ENCODE data around the gene TFCP2.

Gene TFCP2

GRCh38 chr12:51076236-51076930, 96.6 kb downstream of the TFCP2 start:
- Mint-ChIP-seq H3K9me3 (no peaks in the 10 kb centered on the region), H3K4me3 (peak overlapping the region; percentile 30), H3K36me3 (ENCODE audit: low read depth) (peaks cover 12% of the 10 kb centered on the region), H3K27me3 (ENCODE audit: low read depth) (no peaks in the 10 kb centered on the region), H3K27ac (peak overlapping the region; percentile 24), H3K4me1 (ENCODE audit: low read depth) (peaks cover 32% of the 10 kb centered on the region)
- peak; percentile 37 for DNase-seq (ENCODE audit: low spot score)

- Mint-ChIP-seq H3K36me3 (ENCODE audit: low read depth) (peaks cover 13% of the 10 kb centered on the region), H3K9me3 (no peaks in the 10 kb centered on the region), H3K4me3 (peak overlapping the region; percentile 33), H3K4me1 (ENCODE audit: low read depth) (peaks cover 29% of the 10 kb centered on the region), H3K27ac (no peak overlapping the region), H3K27me3 (ENCODE audit: low read depth) (no peaks in the 10 kb centered on the region)
- DNase-seq (ENCODE audit: low spot score): no peak
Measured at GRCh38 chr12:51075390-51075789, 97.5 kb downstream of the TFCP2 start.

GRCh38 chr12:51071663-51072062, 101.3 kb downstream of the TFCP2 start:
- Mint-ChIP-seq H3K27ac (no peak overlapping the region), H3K9me3 (no peaks in the 10 kb centered on the region), H3K36me3 (ENCODE audit: low read depth) (peaks cover 22% of the 10 kb centered on the region), H3K27me3 (ENCODE audit: low read depth) (no peaks in the 10 kb centered on the region), H3K4me3 (no peak overlapping the region), H3K4me1 (ENCODE audit: low read depth) (peaks cover 12% of the 10 kb centered on the region)
- no peak for DNase-seq (ENCODE audit: low spot score)

- peak overlapping the region; percentile 7 for H3K27ac Mint-ChIP-seq
- DNase-seq (ENCODE audit: low spot score): no peak
- H3K27me3 Mint-ChIP-seq (ENCODE audit: low read depth): no peaks in the 10 kb centered on the region
- H3K4me1 Mint-ChIP-seq (ENCODE audit: low read depth): no peaks in the 10 kb centered on the region
- H3K4me3 Mint-ChIP-seq: no peak overlapping the region
- H3K9me3 Mint-ChIP-seq: no peaks in the 10 kb centered on the region
- H3K36me3 Mint-ChIP-seq (ENCODE audit: low read depth): peaks cover 27% of the 10 kb centered on the region
Measured at GRCh38 chr12:51070004-51070403, 102.9 kb downstream of the TFCP2 start.

GRCh38 chr12:51067771-51068170, 105.2 kb downstream of the TFCP2 start:
- no peak overlapping the region for H3K4me3 Mint-ChIP-seq
- peaks cover 33% of the 10 kb centered on the region for H3K36me3 Mint-ChIP-seq (ENCODE audit: low read depth)
- no peaks in the 10 kb centered on the region for H3K9me3 Mint-ChIP-seq
- no peak for DNase-seq (ENCODE audit: low spot score)
- no peaks in the 10 kb centered on the region for H3K27me3 Mint-ChIP-seq (ENCODE audit: low read depth)
- no peaks in the 10 kb centered on the region for H3K4me1 Mint-ChIP-seq (ENCODE audit: low read depth)
- H3K27ac Mint-ChIP-seq: no peak overlapping the region

- H3K27ac Mint-ChIP-seq: no peak overlapping the region
- H3K4me1 Mint-ChIP-seq (ENCODE audit: low read depth): no peaks in the 10 kb centered on the region
- H3K36me3 Mint-ChIP-seq (ENCODE audit: low read depth): peaks cover 39% of the 10 kb centered on the region
- no peak for DNase-seq (ENCODE audit: low spot score)
- no peaks in the 10 kb centered on the region for H3K27me3 Mint-ChIP-seq (ENCODE audit: low read depth)
- H3K9me3 Mint-ChIP-seq: no peaks in the 10 kb centered on the region
- H3K4me3 Mint-ChIP-seq: no peak overlapping the region
Measured at GRCh38 chr12:51067229-51067628, 105.7 kb downstream of the TFCP2 start.

GRCh38 chr12:51065530-51065929, 107.4 kb downstream of the TFCP2 start:
- Mint-ChIP-seq H3K9me3 (no peaks in the 10 kb centered on the region), H3K4me3 (no peak overlapping the region), H3K27ac (no peak overlapping the region), H3K4me1 (ENCODE audit: low read depth) (no peaks in the 10 kb centered on the region), H3K36me3 (ENCODE audit: low read depth) (peaks cover 41% of the 10 kb centered on the region), H3K27me3 (ENCODE audit: low read depth) (no peaks in the 10 kb centered on the region)
- no peak for DNase-seq (ENCODE audit: low spot score)

- no peak overlapping the region for H3K4me3 Mint-ChIP-seq
- no peaks in the 10 kb centered on the region for H3K27me3 Mint-ChIP-seq (ENCODE audit: low read depth)
- no peaks in the 10 kb centered on the region for H3K4me1 Mint-ChIP-seq (ENCODE audit: low read depth)
- no peak overlapping the region for H3K27ac Mint-ChIP-seq
- no peaks in the 10 kb centered on the region for H3K9me3 Mint-ChIP-seq
- H3K36me3 Mint-ChIP-seq (ENCODE audit: low read depth): peaks cover 47% of the 10 kb centered on the region
- DNase-seq (ENCODE audit: low spot score): no peak
Measured at GRCh38 chr12:51062631-51063397, 110.1 kb downstream of the TFCP2 start.

GRCh38 chr12:51059086-51059485, 113.8 kb downstream of the TFCP2 start:
- Mint-ChIP-seq H3K9me3 (no peaks in the 10 kb centered on the region), H3K4me1 (ENCODE audit: low read depth) (no peaks in the 10 kb centered on the region), H3K4me3 (no peak overlapping the region), H3K36me3 (ENCODE audit: low read depth) (peaks cover 53% of the 10 kb centered on the region), H3K27ac (no peak overlapping the region), H3K27me3 (ENCODE audit: low read depth) (no peaks in the 10 kb centered on the region)
- no peak for DNase-seq (ENCODE audit: low spot score)

- no peak overlapping the region for H3K27ac Mint-ChIP-seq
- no peaks in the 10 kb centered on the region for H3K9me3 Mint-ChIP-seq
- peaks cover 56% of the 10 kb centered on the region for H3K36me3 Mint-ChIP-seq (ENCODE audit: low read depth)
- H3K4me3 Mint-ChIP-seq: no peak overlapping the region
- no peak for DNase-seq (ENCODE audit: low spot score)
- peaks cover 7% of the 10 kb centered on the region for H3K4me1 Mint-ChIP-seq (ENCODE audit: low read depth)
- no peaks in the 10 kb centered on the region for H3K27me3 Mint-ChIP-seq (ENCODE audit: low read depth)
Measured at GRCh38 chr12:51056242-51056641, 116.7 kb downstream of the TFCP2 start.

- H3K9me3 Mint-ChIP-seq: no peaks in the 10 kb centered on the region
- peaks cover 9% of the 10 kb centered on the region for H3K4me1 Mint-ChIP-seq (ENCODE audit: low read depth)
- peaks cover 53% of the 10 kb centered on the region for H3K36me3 Mint-ChIP-seq (ENCODE audit: low read depth)
- DNase-seq (ENCODE audit: low spot score): no peak
- H3K27me3 Mint-ChIP-seq (ENCODE audit: low read depth): no peaks in the 10 kb centered on the region
- H3K4me3 Mint-ChIP-seq: no peak overlapping the region
- no peak overlapping the region for H3K27ac Mint-ChIP-seq
Measured at GRCh38 chr12:51055060-51055459, 117.9 kb downstream of the TFCP2 start.

- peak overlapping the region; percentile 15 for H3K4me3 Mint-ChIP-seq
- no peak overlapping the region for H3K27ac Mint-ChIP-seq
- no peaks in the 10 kb centered on the region for H3K9me3 Mint-ChIP-seq
- no peaks in the 10 kb centered on the region for H3K27me3 Mint-ChIP-seq (ENCODE audit: low read depth)
- no peak for DNase-seq (ENCODE audit: low spot score)
- peaks cover 23% of the 10 kb centered on the region for H3K4me1 Mint-ChIP-seq (ENCODE audit: low read depth)
- H3K36me3 Mint-ChIP-seq (ENCODE audit: low read depth): peaks cover 35% of the 10 kb centered on the region
Measured at GRCh38 chr12:51051787-51052186, 121.1 kb downstream of the TFCP2 start.

GRCh38 chr12:51049525-51049924, 123.4 kb downstream of the TFCP2 start:
- peaks cover 24% of the 10 kb centered on the region for H3K4me1 Mint-ChIP-seq (ENCODE audit: low read depth)
- no peaks in the 10 kb centered on the region for H3K9me3 Mint-ChIP-seq
- no peaks in the 10 kb centered on the region for H3K27me3 Mint-ChIP-seq (ENCODE audit: low read depth)
- DNase-seq (ENCODE audit: low spot score): no peak
- peak overlapping the region; percentile 93 for H3K27ac Mint-ChIP-seq
- peaks cover 22% of the 10 kb centered on the region for H3K36me3 Mint-ChIP-seq (ENCODE audit: low read depth)
- H3K4me3 Mint-ChIP-seq: peak overlapping the region; percentile 94

- peaks cover 24% of the 10 kb centered on the region for H3K4me1 Mint-ChIP-seq (ENCODE audit: low read depth)
- no peaks in the 10 kb centered on the region for H3K27me3 Mint-ChIP-seq (ENCODE audit: low read depth)
- H3K9me3 Mint-ChIP-seq: no peaks in the 10 kb centered on the region
- H3K27ac Mint-ChIP-seq: peak overlapping the region; percentile 93
- DNase-seq (ENCODE audit: low spot score): no peak
- peak overlapping the region; percentile 94 for H3K4me3 Mint-ChIP-seq
- H3K36me3 Mint-ChIP-seq (ENCODE audit: low read depth): peaks cover 16% of the 10 kb centered on the region
Measured at GRCh38 chr12:51048661-51049251, 124.2 kb downstream of the TFCP2 start.
